Camera-type eye (tissue), 1 donor: Measurements from ENCODE around the gene TPD52L3. TPM values are rescaled to one million over a fixed set of nuclear protein-coding genes. Genes with fewer than 3 reads are reported as not detected.

Source experiments
- total RNA-seq: library from RNA; depleted of rRNA; stranded (reverse); fragments of >200 nt; gene quantifications from one replicate; pipeline ENCODE4 v1.2.3, GENCODE V29; 2014

Gene TPD52L3
- total RNA-seq: not detected

DNA sequence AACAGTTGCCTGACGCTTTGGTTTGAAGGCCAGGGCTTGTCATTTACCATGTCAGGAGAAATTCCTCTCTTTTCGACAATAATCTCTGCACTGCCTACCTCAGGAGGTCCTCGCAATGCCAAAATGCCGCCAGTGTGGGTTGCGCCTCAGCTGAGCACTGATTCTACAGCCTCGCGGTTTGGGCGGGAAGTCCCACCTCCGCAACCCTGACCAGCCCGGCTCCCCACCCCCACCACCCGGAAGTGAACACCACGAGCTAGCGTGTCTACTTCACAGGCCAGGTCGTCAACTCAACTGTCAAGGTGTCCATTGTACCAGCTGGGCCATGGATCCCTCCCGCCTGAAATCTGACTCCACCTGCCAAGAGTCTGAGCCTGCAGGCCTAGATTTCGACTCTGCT lies at the start of gene TPD52L3:
Gene TPD52L3, plus strand, starts transcription at position 273 of the 400 bp plus-strand sequence. CDS start 221 bp downstream, outside the sequence.

Other genes starting within 250 kb of the TPD52L3 start
- gene IL33, start 112.6 kb upstream of the TPD52L3 start, total RNA-seq: 25.2 TPM
- gene UHRF2, start 84.8 kb downstream of the TPD52L3 start, total RNA-seq: 131 TPM